ENCODE results near the gene ANAPC16. TPM values are rescaled to one million over a fixed set of nuclear protein-coding genes. Genes with fewer than 3 reads are reported as not detected.
"Not testable (repeated sequence)": the region's sequence is repeated elsewhere in the genome, so short reads cannot be mapped to it uniquely, and the experiment has no call there.

The ANAPC16 gene
- total RNA-seq, 1 experiment from 2014 or later, result 118 TPM

DNA sequence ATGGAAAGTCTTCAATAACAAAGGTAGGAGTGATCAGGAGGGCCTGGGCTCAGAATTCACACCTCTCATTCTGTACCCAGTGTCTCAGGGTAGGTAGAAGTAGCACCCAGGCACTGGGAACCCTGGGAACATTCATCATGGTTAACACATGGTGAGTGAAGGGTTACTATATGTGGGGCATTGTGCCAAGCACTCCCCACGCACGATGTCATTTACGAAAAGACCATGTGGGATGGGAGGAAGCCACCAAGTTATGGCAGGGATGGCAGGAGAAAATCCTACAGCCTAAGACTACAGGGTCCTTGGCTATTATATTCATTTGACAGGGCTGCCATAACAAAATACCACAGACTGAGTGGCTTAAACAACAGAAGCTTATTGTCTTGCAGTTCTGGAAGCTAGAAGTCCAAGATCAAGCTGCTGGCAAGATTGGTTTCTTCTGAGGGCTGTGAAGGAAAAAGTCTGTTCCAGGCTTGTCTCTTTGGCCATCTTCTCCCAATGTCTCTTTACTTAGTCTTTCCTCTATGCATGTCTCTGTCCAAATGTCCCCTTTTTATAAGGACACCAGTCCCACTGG lies 30.2 kb downstream of the ANAPC16 start:
- Mint-ChIP-seq H3K4me3 (ENCODE audit: low read depth, unreplicated experiment) (no peak overlapping the region), H3K4me1 (ENCODE audit: low read depth, unreplicated experiment) (peaks cover 72% of the 10 kb centered on the region), H3K27me3 (ENCODE audit: unreplicated experiment) (no peaks in the 10 kb centered on the region), H3K9me3 (ENCODE audit: low read depth, unreplicated experiment) (no peaks in the 10 kb centered on the region), H3K27ac (ENCODE audit: unreplicated experiment) (peak overlapping the region; percentile 95), H3K36me3 (ENCODE audit: insufficient read depth, unreplicated experiment) (peaks cover 42% of the 10 kb centered on the region)
- CTCF ChIA-PET, result interaction anchor here (0.6 to 1.3 kb wide), 2 partner anchors 11 to 14 kb away, joined by 3 read pairs; no protein-coding TSS in a partner anchor
- BruUV-seq (replicated peaks), result no TSS peak
- no peak for DNase-seq
- TF ChIP-seq, protein P1, sequence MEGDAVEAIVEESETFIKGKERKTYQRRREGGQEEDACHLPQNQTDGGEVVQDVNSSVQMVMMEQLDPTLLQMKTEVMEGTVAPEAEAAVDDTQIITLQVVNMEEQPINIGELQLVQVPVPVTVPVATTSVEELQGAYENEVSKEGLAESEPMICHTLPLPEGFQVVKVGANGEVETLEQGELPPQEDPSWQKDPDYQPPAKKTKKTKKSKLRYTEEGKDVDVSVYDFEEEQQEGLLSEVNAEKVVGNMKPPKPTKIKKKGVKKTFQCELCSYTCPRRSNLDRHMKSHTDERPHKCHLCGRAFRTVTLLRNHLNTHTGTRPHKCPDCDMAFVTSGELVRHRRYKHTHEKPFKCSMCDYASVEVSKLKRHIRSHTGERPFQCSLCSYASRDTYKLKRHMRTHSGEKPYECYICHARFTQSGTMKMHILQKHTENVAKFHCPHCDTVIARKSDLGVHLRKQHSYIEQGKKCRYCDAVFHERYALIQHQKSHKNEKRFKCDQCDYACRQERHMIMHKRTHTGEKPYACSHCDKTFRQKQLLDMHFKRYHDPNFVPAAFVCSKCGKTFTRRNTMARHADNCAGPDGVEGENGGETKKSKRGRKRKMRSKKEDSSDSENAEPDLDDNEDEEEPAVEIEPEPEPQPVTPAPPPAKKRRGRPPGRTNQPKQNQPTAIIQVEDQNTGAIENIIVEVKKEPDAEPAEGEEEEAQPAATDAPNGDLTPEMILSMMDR (IDR thresholded peaks at IDR 0.05; ENCODE audit: unreplicated experiment), result no peak
- intact Hi-C loops (cut with micrococcal nuclease; ENCODE audit: unreplicated experiment), result loop anchor here (2.0 kb wide), 2 partner anchors 27 to 91 kb away; partner anchors contain the start of gene DDIT4

DNA sequence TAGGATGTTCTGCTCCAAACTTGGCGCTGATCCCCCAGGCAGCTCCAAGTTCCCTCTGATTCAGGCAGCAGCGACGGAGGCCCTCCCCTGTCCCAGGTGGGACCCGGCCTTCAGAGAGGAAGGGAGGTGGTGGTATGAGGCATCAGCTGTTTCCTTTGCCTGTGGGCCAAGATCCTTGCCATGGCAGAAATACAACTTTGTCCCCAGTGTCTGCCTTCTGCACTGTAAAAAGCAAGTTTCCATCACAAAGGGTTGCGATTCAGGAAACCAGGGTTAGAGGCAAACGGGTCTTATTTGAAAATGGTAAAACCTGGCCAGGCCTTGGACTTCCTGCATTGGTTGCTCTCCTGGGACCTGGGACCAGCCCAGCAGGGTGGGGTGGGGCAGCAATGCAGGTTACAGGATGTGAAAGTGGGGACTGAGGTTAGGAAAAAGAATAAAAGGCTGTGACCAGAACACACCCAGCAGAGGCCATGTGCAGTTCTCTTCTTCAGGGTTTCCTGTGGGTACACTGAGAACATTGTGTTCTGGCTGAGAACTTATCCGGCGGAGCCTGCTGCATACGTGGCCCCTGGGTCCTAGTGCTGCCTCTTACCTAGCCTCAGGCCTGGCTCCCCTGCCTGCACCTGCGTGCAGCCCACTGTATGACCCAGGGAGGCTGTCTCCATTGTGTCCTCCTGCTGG lies 32.8 kb downstream of the ANAPC16 start:
- intact Hi-C loops (cut with micrococcal nuclease; ENCODE audit: unreplicated experiment), result no loop called here
- Mint-ChIP-seq H3K4me3 (ENCODE audit: low read depth, unreplicated experiment) (peak overlapping the region; percentile 32), H3K27me3 (ENCODE audit: unreplicated experiment) (no peaks in the 10 kb centered on the region), H3K36me3 (ENCODE audit: insufficient read depth, unreplicated experiment) (peaks cover 37% of the 10 kb centered on the region), H3K4me1 (ENCODE audit: low read depth, unreplicated experiment) (peaks cover 65% of the 10 kb centered on the region), H3K9me3 (ENCODE audit: low read depth, unreplicated experiment) (no peaks in the 10 kb centered on the region), H3K27ac (ENCODE audit: unreplicated experiment) (peak overlapping the region; percentile 91)
- TF ChIP-seq, protein P1 (IDR thresholded peaks at IDR 0.05; ENCODE audit: unreplicated experiment), result no peak
- CTCF ChIA-PET, result interaction anchor here (0.6 to 1.5 kb wide), 8 partner anchors 12 to 334 kb away, joined by 3 to 7 read pairs (median 4); partner anchors contain the start of gene DDIT4
- no TSS peak for BruUV-seq (replicated peaks)
- DNase-seq, result peak; percentile 90

DNA sequence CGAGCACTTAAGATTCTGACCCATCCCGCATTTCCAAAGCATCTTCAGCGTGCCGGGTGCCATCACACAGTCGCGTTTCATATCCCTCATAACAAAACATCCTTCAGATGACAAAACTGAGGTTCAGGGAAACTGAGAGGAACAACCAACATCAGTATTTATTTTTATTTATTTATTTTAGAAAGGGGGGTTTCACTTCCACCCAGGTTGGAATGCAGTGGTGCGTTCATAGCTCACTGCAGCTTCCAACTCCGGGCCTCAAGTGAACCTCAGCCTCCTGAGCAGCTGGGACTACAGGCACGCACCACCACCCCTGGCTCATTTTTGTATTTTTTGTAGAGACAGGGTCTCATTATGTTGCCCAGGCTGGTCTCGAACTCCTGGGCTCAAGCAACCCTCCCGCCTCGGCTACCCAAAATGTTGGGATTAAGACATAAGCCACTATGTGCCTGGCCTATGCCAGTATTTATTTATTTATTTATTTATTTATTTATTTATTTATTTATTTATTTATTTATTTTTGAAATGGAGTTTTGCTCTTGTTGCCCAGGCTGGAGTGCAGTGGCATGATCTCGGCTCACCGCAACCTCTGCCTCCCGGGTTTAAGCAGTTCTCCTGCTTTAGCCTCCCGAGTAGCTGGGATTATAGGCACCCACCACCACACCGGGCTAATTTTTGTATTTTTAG lies 33.5 kb downstream of the ANAPC16 start:
- peak overlapping the region; percentile 91 for H3K27ac Mint-ChIP-seq (ENCODE audit: unreplicated experiment)
- BruUV-seq (replicated peaks), result TSS peak; percentile 83
- H3K9me3 Mint-ChIP-seq (ENCODE audit: low read depth, unreplicated experiment); DNase-seq; CTCF ChIA-PET; H3K27me3 Mint-ChIP-seq (ENCODE audit: unreplicated experiment); intact Hi-C loops (cut with micrococcal nuclease; ENCODE audit: unreplicated experiment): not testable (repeated sequence)
- peaks cover 60% of the 10 kb centered on the region for H3K4me1 Mint-ChIP-seq (ENCODE audit: low read depth, unreplicated experiment)
- H3K36me3 Mint-ChIP-seq (ENCODE audit: insufficient read depth, unreplicated experiment), result peaks cover 37% of the 10 kb centered on the region
- H3K4me3 Mint-ChIP-seq (ENCODE audit: low read depth, unreplicated experiment), result peak overlapping the region; percentile 32

DNA sequence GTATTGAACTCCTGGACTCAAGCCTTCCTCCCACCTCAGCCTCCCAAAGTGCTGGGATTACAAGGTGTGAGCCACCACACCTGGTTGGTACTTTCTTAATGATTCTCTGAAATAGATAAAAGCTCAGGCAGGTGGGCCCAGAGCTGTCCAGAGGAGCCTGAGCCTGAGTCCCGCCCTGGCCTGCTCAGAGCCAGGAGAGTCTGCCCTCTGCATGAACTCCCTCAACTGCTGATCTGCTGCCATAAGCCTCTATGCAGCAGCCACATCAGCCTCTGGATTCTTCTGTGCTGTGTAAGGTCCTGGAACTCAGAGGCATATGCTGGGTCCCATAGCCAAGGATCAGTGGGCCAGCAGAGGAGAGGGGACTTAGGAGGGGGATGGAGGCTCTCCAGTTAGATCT lies 34.9 kb downstream of the ANAPC16 start:
- intact Hi-C loops (cut with micrococcal nuclease; ENCODE audit: unreplicated experiment), result no loop called here
- Mint-ChIP-seq H3K36me3 (ENCODE audit: insufficient read depth, unreplicated experiment) (peaks cover 34% of the 10 kb centered on the region), H3K27me3 (ENCODE audit: unreplicated experiment) (no peaks in the 10 kb centered on the region), H3K4me3 (ENCODE audit: low read depth, unreplicated experiment) (no peak overlapping the region), H3K27ac (ENCODE audit: unreplicated experiment) (peak overlapping the region; percentile 77), H3K4me1 (ENCODE audit: low read depth, unreplicated experiment) (peaks cover 61% of the 10 kb centered on the region), H3K9me3 (ENCODE audit: low read depth, unreplicated experiment) (no peaks in the 10 kb centered on the region)
- no TSS peak for BruUV-seq (replicated peaks)
- TF ChIP-seq, protein P1 (IDR thresholded peaks at IDR 0.05; ENCODE audit: unreplicated experiment), result no peak
- CTCF ChIA-PET, result no interaction called here
- DNase-seq, result peak; percentile 44
